Epidermal melanocyte (primary cell): ENCODE data around the gene RXFP1.

Experiments used
- DNase-seq: peaks from one replicate; pipeline ENCODE4 v3.0.0; 2011; ENCODE audit warnings: low spot score; ENCODE audit not compliant: insufficient read length

The RXFP1 gene

GRCh38 chr4:158541506-158541905 is 19.8 kb downstream of the RXFP1 start:
- no peak for DNase-seq

GRCh38 chr4:158543191-158543590 is 21.5 kb downstream of the RXFP1 start:
- DNase-seq, result no peak

- DNase-seq, result no peak
Measured at GRCh38 chr4:158544141-158544540, 22.5 kb downstream of the RXFP1 start.

- no peak for DNase-seq
Measured at GRCh38 chr4:158553364-158553763, 31.7 kb downstream of the RXFP1 start.

DNA sequence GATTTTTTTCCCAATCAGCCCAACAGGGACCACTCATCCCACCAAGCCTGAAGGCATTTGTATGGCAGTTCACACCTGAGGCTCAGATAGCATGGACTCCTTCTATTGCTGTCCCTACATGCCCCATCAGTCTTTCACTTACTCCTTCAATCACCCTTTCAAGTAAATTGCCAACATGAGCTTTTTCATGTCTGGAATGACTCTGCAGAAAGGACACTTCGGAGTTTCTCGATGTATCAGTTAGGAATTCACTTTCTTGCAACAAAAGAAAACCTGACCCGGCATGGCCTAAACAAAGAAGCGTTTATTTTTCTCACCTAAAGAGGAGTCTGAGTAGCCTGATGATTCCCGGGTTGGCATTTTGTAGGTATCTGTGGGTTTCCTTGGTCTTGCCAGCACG is 38.6 kb downstream of the RXFP1 start:
- no peak for DNase-seq

- DNase-seq, result no peak
Measured at GRCh38 chr4:158566860-158567259, 45.2 kb downstream of the RXFP1 start.

DNA sequence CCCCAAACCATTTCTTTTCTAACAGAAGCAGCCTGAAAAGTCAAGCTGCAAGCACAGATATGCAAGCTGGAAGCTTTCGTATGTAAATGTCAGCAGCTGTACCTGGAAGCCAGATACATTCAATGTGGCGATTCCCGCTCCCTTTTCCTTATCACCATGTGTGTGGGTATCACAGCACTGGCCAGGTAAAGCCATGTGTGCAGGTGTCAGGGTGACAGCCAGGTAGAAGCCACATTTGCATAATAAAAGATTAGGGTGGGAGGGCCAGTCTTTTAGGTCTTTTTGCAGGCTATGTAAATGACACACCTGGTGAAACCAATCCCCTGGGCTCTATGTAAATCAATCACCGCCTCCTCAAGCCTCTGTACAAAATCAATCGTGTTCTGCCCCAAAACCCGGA is 50.1 kb downstream of the RXFP1 start:
- DNase-seq, result no peak

DNA sequence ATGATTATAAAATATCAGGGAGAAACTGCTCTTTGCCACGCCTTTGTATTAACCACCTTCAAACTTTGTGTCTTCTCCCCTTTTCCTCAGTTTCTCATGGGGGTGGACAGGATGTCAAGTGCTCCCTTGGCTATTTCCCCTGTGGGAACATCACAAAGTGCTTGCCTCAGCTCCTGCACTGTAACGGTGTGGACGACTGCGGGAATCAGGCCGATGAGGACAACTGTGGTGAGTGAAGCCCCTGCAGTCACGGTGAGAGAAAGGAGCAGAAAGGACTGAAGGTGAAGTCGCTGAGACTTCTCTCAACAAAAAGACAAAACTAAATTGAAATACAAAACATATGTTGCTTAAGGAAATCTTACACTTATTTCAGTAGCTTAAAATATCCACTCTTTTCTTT is 50.9 kb downstream of the RXFP1 start:
- no peak for DNase-seq

DNA sequence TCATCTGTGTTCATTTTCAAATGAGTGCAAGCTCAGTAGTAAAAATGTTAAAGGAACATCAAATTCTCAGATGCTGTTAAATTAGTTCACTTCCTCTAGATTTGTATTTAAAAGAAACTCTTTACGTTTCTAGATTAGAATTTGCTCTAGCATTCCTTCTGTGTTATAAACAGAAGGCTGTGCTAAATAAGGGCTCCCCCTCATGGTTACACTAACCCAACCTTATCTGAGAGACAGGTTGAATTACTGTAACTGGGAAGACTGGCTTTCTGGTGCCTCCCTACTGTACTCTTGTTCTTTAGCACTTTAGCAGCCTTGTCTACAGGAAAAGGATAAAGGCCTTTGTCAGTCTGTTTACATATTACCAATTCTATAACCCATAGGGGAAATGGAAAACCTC is 56.8 kb downstream of the RXFP1 start:
- DNase-seq, result no peak

GRCh38 chr4:158580064-158580463 is 58.4 kb downstream of the RXFP1 start:
- no peak for DNase-seq

GRCh38 chr4:158581161-158581560 is 59.5 kb downstream of the RXFP1 start:
- no peak for DNase-seq

DNA sequence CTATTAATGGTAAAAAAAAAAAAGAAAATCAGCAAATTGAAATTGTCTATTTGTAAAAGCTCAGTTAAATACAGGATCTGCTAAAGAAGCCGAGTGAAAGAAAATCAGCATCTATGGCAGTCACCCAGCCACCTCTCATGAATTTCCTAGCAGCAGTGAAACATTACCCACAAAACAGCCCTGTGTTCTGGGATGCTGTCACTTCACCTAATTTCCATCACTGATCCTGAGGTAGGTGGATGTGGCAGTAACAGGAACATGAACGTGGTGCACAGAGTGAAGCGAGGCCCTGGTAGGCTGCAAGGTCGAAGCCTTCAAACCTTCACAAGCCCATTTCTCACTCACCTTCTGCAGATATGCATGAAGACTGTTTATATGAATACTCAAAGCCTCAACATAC is 65.2 kb downstream of the RXFP1 start:
- DNase-seq, result no peak

- no peak for DNase-seq
Measured at GRCh38 chr4:158588285-158588684, 66.6 kb downstream of the RXFP1 start.

- no peak for DNase-seq
Measured at GRCh38 chr4:158588777-158589176, 67.1 kb downstream of the RXFP1 start.

GRCh38 chr4:158590306-158590705 is 68.6 kb downstream of the RXFP1 start:
- no peak for DNase-seq

GRCh38 chr4:158590824-158591223 is 69.1 kb downstream of the RXFP1 start:
- no peak for DNase-seq

- DNase-seq, result no peak
Measured at GRCh38 chr4:158597879-158598596, 76.4 kb downstream of the RXFP1 start.

DNA sequence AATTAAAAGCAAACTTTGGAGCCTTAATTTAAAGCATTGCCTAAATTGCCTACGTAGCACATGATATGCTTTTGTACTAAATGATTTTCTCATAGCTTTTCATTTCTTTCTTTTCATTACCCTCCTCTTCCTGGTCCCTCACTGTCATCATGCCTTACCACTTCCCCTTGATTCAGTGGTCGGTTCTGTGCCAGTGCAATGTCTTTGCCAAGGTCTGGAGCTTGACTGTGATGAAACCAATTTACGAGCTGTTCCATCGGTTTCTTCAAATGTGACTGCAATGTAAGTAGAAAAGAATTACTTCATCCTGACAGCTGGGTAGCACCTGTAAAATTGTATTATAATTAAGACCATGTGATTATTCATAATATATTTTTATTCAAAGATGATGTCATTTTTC is 77.5 kb downstream of the RXFP1 start:
- no peak for DNase-seq

GRCh38 chr4:158599765-158600498 is 78.2 kb downstream of the RXFP1 start:
- no peak for DNase-seq

- no peak for DNase-seq
Measured at GRCh38 chr4:158604369-158604768, 82.7 kb downstream of the RXFP1 start.

- no peak for DNase-seq
Measured at GRCh38 chr4:158605393-158605792, 83.7 kb downstream of the RXFP1 start.

- no peak for DNase-seq
Measured at GRCh38 chr4:158606969-158607368, 85.3 kb downstream of the RXFP1 start.

DNA sequence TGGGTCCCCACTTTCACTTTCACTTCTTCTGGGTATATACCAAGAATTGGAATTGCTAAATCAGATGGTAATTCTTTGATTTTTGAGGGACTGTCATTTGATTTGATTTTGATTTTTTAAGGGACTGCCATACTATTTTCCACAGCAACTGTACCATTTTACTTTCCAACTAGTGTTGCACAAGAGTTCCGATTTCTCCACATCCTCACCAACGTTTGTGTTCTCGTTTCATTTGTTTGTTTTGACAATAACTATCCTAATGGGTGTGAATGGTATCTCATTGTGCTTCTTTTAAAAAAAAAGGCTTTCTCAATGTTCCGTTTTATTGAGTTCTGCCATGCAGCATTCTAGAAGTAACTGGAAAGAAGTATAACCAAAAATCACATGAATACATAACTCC is 87.4 kb downstream of the RXFP1 start:
- DNase-seq, result no peak
